Stimulated activated CD8-positive, alpha-beta memory T cell treated with anti-CD3 and anti-CD28 coated beads, Interleukin-7, amount 100 ng/mL, for 4 hours (primary cell): Measurements from ENCODE around the gene SLC35E1.

Experiments used
- DNase-seq, 2 donors: peaks; one replicate each; pipeline ENCODE4 v3.0.0-alpha.2; 2020; ENCODE audit warnings: low read depth in 2 of 2

SLC35E1 gene

GRCh38 chr19:16572332-16573211 is at the start of gene SLC35E1:
SLC35E1 (minus strand) TSS chr19:16572415; CDS start chr19:16572364, 51 bp downstream.
- DNase-seq: peak; percentile 81 to 90

GRCh38 chr19:16621165-16621800 is 49.1 kb upstream of the SLC35E1 start:
- DNase-seq: no peak

- no peak for DNase-seq
Observed at GRCh38 chr19:16620584-16620983, 48.4 kb upstream of the SLC35E1 start.

GRCh38 chr19:16620018-16620417 is 47.8 kb upstream of the SLC35E1 start:
- DNase-seq: no peak

GRCh38 chr19:16619457-16619856 is 47.2 kb upstream of the SLC35E1 start:
- DNase-seq: no peak

GRCh38 chr19:16618248-16618647 is 46.0 kb upstream of the SLC35E1 start:
- no peak for DNase-seq

- no peak for DNase-seq
Observed at GRCh38 chr19:16615808-16616207, 43.6 kb upstream of the SLC35E1 start.

- DNase-seq: no peak
Observed at GRCh38 chr19:16614941-16615340, 42.7 kb upstream of the SLC35E1 start.

GRCh38 chr19:16613841-16614240 is 41.6 kb upstream of the SLC35E1 start:
- DNase-seq: no peak

GRCh38 chr19:16612636-16613035 is 40.4 kb upstream of the SLC35E1 start:
- DNase-seq: no peak

GRCh38 chr19:16611121-16611520 is 38.9 kb upstream of the SLC35E1 start:
- DNase-seq: no peak

- no peak for DNase-seq
Observed at GRCh38 chr19:16609511-16610200, 37.4 kb upstream of the SLC35E1 start.

- no peak for DNase-seq
Observed at GRCh38 chr19:16608290-16608739, 36.1 kb upstream of the SLC35E1 start.

- no peak for DNase-seq
Observed at GRCh38 chr19:16607819-16608218, 35.6 kb upstream of the SLC35E1 start.

GRCh38 chr19:16605553-16605994 is 33.4 kb upstream of the SLC35E1 start:
- no peak for DNase-seq

GRCh38 chr19:16605115-16605514 is 32.9 kb upstream of the SLC35E1 start:
- no peak for DNase-seq

GRCh38 chr19:16604615-16605014 is 32.4 kb upstream of the SLC35E1 start:
- DNase-seq: no peak

GRCh38 chr19:16603090-16603489 is 30.9 kb upstream of the SLC35E1 start:
- DNase-seq: no peak

- DNase-seq: no peak
Observed at GRCh38 chr19:16601378-16602052, 29.3 kb upstream of the SLC35E1 start.

- no peak for DNase-seq
Observed at GRCh38 chr19:16600824-16601223, 28.6 kb upstream of the SLC35E1 start.

- DNase-seq: no peak
Observed at GRCh38 chr19:16599655-16600346, 27.6 kb upstream of the SLC35E1 start.
